IMR-90 (cell line): ENCODE results near the gene FOXN4. TPM values are rescaled to one million over a fixed set of nuclear protein-coding genes. Genes with fewer than 3 reads are reported as not detected.

Experiments
- ATAC-seq: fragments of 200-7000 bp; cut with Tn5 transposase; 2 replicates; pipeline ENCODE4 v1.9.1; 2020; ENCODE audit warnings: low read depth, mild to moderate bottlenecking, moderate library complexity
- BruUV-seq: library from RNA; stranded (reverse); fragments of 400-500 nt; replicated peaks from 2 replicates; lab custom pipeline; 2021; lab: Mats Ljungman, UMichigan
- CTCF ChIA-PET: fragments of 300-600 bp; formaldehyde crosslinking; extraction: SDS; loops from one replicate; lab custom pipeline; 2021; ENCODE audit warnings: antibody characterized with exemption; lab: Yijun Ruan, JAX
- POLR2A ChIA-PET: fragments of 300-600 bp; sonication (Branson Sonifier 250); formaldehyde crosslinking; loops from one replicate; lab custom pipeline; 2022; ENCODE audit warnings: antibody characterized with exemption; ENCODE audit not compliant: unreplicated experiment; lab: Charles Lee
- DNase-seq: peaks from one replicate; pipeline ENCODE4 v3.0.0; 2013
- H2AFZ ChIP-seq: replicated peaks from 2 replicates; pipeline ENCODE3; 2013; ENCODE audit warnings: low read length, mild to moderate bottlenecking; ENCODE audit not compliant: poor library complexity
- H2AK5ac ChIP-seq: 2 replicates; pipeline ENCODE4 v1.6.1; 2013; ENCODE audit warnings: low read depth, low read length, inconsistent platforms
- H2AK9ac ChIP-seq: replicated peaks from 2 replicates; pipeline ENCODE3; 2013; ENCODE audit warnings: mild to moderate bottlenecking, low read depth, low read length, moderate library complexity; ENCODE audit not compliant: poor library complexity
- H2BK120ac ChIP-seq: 2 replicates; pipeline ENCODE4 v1.6.1; 2013; ENCODE audit warnings: low read depth, low read length, inconsistent platforms
- H2BK15ac ChIP-seq: 3 replicates; pipeline ENCODE4 v1.6.1; 2013; ENCODE audit warnings: low read depth, low read length, inconsistent platforms
- H2BK20ac ChIP-seq: 2 replicates; pipeline ENCODE4 v1.6.1; 2013; ENCODE audit warnings: low read depth, mild to moderate bottlenecking, inconsistent platforms, low read length, moderate library complexity
- H2BK5ac ChIP-seq: 2 replicates; pipeline ENCODE4 v1.6.1; 2013; ENCODE audit warnings: mild to moderate bottlenecking, low read depth, low read length, inconsistent platforms; ENCODE audit not compliant: poor library complexity, severe bottlenecking
- H3K14ac ChIP-seq: replicated peaks from 2 replicates; pipeline ENCODE4 v1.6.1; 2013; ENCODE audit warnings: low read depth, low read length, inconsistent platforms
- H3K18ac ChIP-seq: 2 replicates; pipeline ENCODE4 v1.6.1; 2013; ENCODE audit warnings: low read depth, low read length, control low read depth
- H3K23ac ChIP-seq: 2 replicates; pipeline ENCODE4 v1.6.1; 2013; ENCODE audit warnings: low read depth, low read length, inconsistent platforms
- H3K27ac ChIP-seq: 2 replicates; pipeline ENCODE4 v1.5.1; 2013; ENCODE audit warnings: mild to moderate bottlenecking, control low read depth, low read length; ENCODE audit not compliant: insufficient read depth
- H3K27me3 ChIP-seq: 2 replicates; pipeline ENCODE4 v1.6.1; 2013; ENCODE audit warnings: low read length; ENCODE audit not compliant: control insufficient read depth, insufficient read depth
- H3K36me3 ChIP-seq: 2 replicates; pipeline ENCODE4 v1.6.1; 2013; ENCODE audit warnings: low read length, mixed read lengths; ENCODE audit not compliant: control insufficient read depth, insufficient read depth
- H3K4ac ChIP-seq: 2 replicates; pipeline ENCODE4 v1.6.1; 2013; ENCODE audit warnings: low read depth, low read length, inconsistent platforms
- H3K4me1 ChIP-seq: 2 replicates; pipeline ENCODE4 v1.6.1; 2013; ENCODE audit warnings: low read length, mixed read lengths; ENCODE audit not compliant: control insufficient read depth, insufficient read depth
- H3K4me2 ChIP-seq: 2 replicates; pipeline ENCODE4 v1.6.1; 2013; ENCODE audit warnings: low read depth, mild to moderate bottlenecking, control low read depth, low read length, moderate library complexity
- H3K4me3 ChIP-seq: 2 replicates; pipeline ENCODE4 v1.5.1; 2013; ENCODE audit warnings: low read depth, mild to moderate bottlenecking, control low read depth, low read length, moderate library complexity; ENCODE audit not compliant: insufficient read depth
- H3K56ac ChIP-seq: 2 replicates; pipeline ENCODE4 v1.6.1; 2013; ENCODE audit warnings: low read length, inconsistent platforms; ENCODE audit not compliant: insufficient read depth; ENCODE audit errors: extremely low read depth
- H3K79me1 ChIP-seq, 2 experiments: 2 replicates each; pipeline ENCODE4 v1.6.1; 2013; ENCODE audit warnings: low read length in 2 of 2, inconsistent platforms in 1 of 2, low read depth in 1 of 2
- H3K9ac ChIP-seq: 2 replicates; pipeline ENCODE4 v1.6.1; 2013; ENCODE audit warnings: low read depth, low read length, control low read depth
- H3K9me1 ChIP-seq: 2 replicates; pipeline ENCODE4 v1.6.1; 2013; ENCODE audit warnings: low read length, inconsistent platforms; ENCODE audit not compliant: insufficient read depth
- H3K9me3 ChIP-seq: 2 replicates; pipeline ENCODE4 v1.6.1; 2013; ENCODE audit warnings: low read length; ENCODE audit not compliant: control insufficient read depth, insufficient read depth
- H4K20me1 ChIP-seq: 2 replicates; pipeline ENCODE4 v1.6.1; 2013; ENCODE audit warnings: low read length, inconsistent platforms; ENCODE audit not compliant: insufficient read depth
- H4K5ac ChIP-seq: 2 replicates; pipeline ENCODE4 v1.6.1; 2013; ENCODE audit warnings: mild to moderate bottlenecking, low read depth, low read length, control low read depth
- H4K8ac ChIP-seq, 2 experiments: 2 replicates each; pipeline ENCODE4 v1.6.1; 2013; ENCODE audit warnings: low read depth in 2 of 2, low read length in 2 of 2, control low read depth in 1 of 2, inconsistent platforms in 1 of 2
- H4K91ac ChIP-seq: 2 replicates; pipeline ENCODE4 v1.6.1; 2013; ENCODE audit warnings: low read depth, low read length, inconsistent platforms; ENCODE audit not compliant: insufficient read depth
- MXI1 ChIP-seq: IDR thresholded peaks from 2 replicates; pipeline ENCODE4 v1.6.1; 2012; ENCODE audit warnings: low read depth, mild to moderate bottlenecking, low read length, moderate library complexity, borderline replicate concordance
- RFX5 ChIP-seq: IDR thresholded peaks from 2 replicates; pipeline ENCODE4 v1.8.0; 2012; ENCODE audit warnings: low read depth, mild to moderate bottlenecking, low read length, moderate library complexity
- SMC3 ChIP-seq: fragments of 150-350 bp; IDR thresholded peaks from 2 replicates; pipeline ENCODE4 v1.6.1; 2016; ENCODE audit warnings: low read depth, mild to moderate bottlenecking, antibody characterized with exemption, low read length, moderate library complexity
- WGBS, 2 experiments: methylation state at CpG; one replicate each; pipeline versions ENCODE4 v1.1.5 to v1.1.7; 2013; ENCODE audit warnings: missing lambda C conversion rate in 2 of 2; ENCODE audit not compliant: insufficient read length in 1 of 2; ENCODE audit errors: extremely low coverage in 2 of 2; 5-methylcytosine and 5-hydroxymethylcytosine counted together
- dilution Hi-C: fragments of 300-500 bp; cut with HindIII; formaldehyde crosslinking; loops from one replicate; pipeline ENCODE4 v1.14.3; 2018; ENCODE audit warnings: low sequenced_read_pairs; ENCODE audit not compliant: unreplicated experiment
- in situ Hi-C: fragments of 300-500 bp; cut with MboI; formaldehyde crosslinking; loops from 3 replicates; pipeline ENCODE4 v1.14.3; 2019; ENCODE audit warnings: low sequenced_read_pairs, inconsistent platforms, mixed read lengths
- intact Hi-C: fragments of 100-400 bp; cut with micrococcal nuclease; formaldehyde crosslinking; loops from 2 replicates; pipeline ENCODE4 v1.10.0; 2022
- polyA plus RNA-seq, 3 experiments: library from polyadenylated mRNA; depleted of rRNA; stranded (reverse); fragments of >200 nt; gene quantifications; 2 replicates each; pipeline ENCODE4 v1.2.3, GENCODE V29; 2012; ENCODE audit warnings: low replicate concordance in 1 of 3
- total RNA-seq: library from RNA; depleted of rRNA; stranded (reverse); fragments of >200 nt; gene quantifications from 2 replicates; pipeline ENCODE4 v1.2.3, GENCODE V29; 2012

The FOXN4 gene
- total and polyA plus RNA-seq, 2 of the 4 experiments (the other 2 are of a cell fraction) = not detected

DNA sequence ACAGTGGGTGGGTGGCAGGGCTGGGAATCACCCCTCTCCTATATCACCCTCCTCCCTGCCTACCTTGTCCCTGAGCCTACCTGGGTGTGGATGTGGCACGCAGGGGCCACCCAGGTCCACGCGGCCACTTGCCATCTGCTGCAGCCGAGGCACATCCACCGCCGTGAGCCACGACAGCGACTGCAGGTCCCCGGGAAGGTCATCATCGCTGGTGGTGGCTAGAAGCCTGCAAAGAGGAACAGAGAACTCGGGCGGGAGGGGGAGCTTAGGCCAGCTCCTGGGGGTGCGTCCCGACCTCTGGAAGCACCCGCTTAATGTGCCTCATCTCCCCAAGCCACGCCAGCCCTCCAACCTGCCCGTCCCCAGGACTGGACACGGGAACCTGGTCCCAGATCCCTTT is 19.0 kb downstream of the FOXN4 start:
- dilution Hi-C loops (no loop called here), in situ Hi-C loops (no loop called here), intact Hi-C loops (no loop called here)
- Histone ChIP-seq H4K91ac (no peak overlapping the region), H4K20me1 (no peaks in the 10 kb centered on the region), H3K23ac (no peak overlapping the region), H2BK15ac (no peak overlapping the region), H4K5ac (no peak overlapping the region), H2AFZ (no peak overlapping the region), H3K4me1 (no peaks in the 10 kb centered on the region), H3K14ac (no peak overlapping the region), H3K9me3 (no peaks in the 10 kb centered on the region), H2BK120ac (no peak overlapping the region), H2AK5ac (no peak overlapping the region), H3K18ac (no peak overlapping the region), H2BK5ac (no peak overlapping the region), H3K4me3 (no peak overlapping the region), H3K36me3 (no peaks in the 10 kb centered on the region), H3K79me1 (no peaks in the 10 kb centered on the region), H3K27me3 (peaks cover 11% of the 10 kb centered on the region; the same call in 1 of the 2 replicates), H3K56ac (no peak overlapping the region), H3K4ac (no peak overlapping the region), H2AK9ac (no peak overlapping the region), H3K9me1 (no peaks in the 10 kb centered on the region), H3K4me2 (no peak overlapping the region), H3K9ac (no peak overlapping the region), H2BK20ac (no peak overlapping the region), H4K8ac (no peak overlapping the region), H3K27ac (no peak overlapping the region)
- BruUV-seq = no TSS peak
- ATAC-seq = no peak
- POLR2A ChIA-PET = no interaction called here
- CTCF ChIA-PET = no interaction called here
- DNase-seq = no peak
- TF ChIP-seq SMC3 = no peak
- no peak for TF ChIP-seq RFX5
- TF ChIP-seq MXI1 = no peak
- 85% methylated on average over 15 of the region's 18 CpGs; no CpG with 5 or more reads in 1 of the 2 experiments for WGBS, 2 experiments
